OCI-LY7 (cell line): ENCODE data around the gene SMIM8. TPM values are rescaled to one million over a fixed set of nuclear protein-coding genes. Genes with fewer than 3 reads are reported as not detected.

ENCODE experiments used
- BruUV-seq: library from RNA; stranded (reverse); fragments of 400-500 nt; replicated peaks from 2 replicates; lab custom pipeline; 2021; lab: Mats Ljungman, UMichigan
- CTCF ChIA-PET: fragments of 300-600 bp; sonication (Branson Sonifier 250); formaldehyde crosslinking; loops from one replicate; lab custom pipeline; 2022; ENCODE audit warnings: antibody characterized with exemption; ENCODE audit not compliant: unreplicated experiment; lab: Charles Lee
- POLR2A ChIA-PET: fragments of 300-600 bp; sonication (Branson Sonifier 250); formaldehyde crosslinking; loops from one replicate; lab custom pipeline; 2022; ENCODE audit warnings: antibody characterized with exemption; lab: Charles Lee
- DNase-seq: peaks from one replicate; pipeline ENCODE4 v3.0.0-alpha.2; 2015; ENCODE audit warnings: low spot score
- H2AFZ ChIP-seq: fragments of 200-600 bp; sonication (generic), shearing (Covaris generic); 2 replicates; pipeline ENCODE4 v1.6.1; 2014; ENCODE audit warnings: mild to moderate bottlenecking, antibody characterized with exemption, low read length, moderate library complexity
- H3K27ac ChIP-seq: fragments of 200-600 bp; sonication (generic); 2 replicates; pipeline ENCODE4 v1.5.1; 2014; ENCODE audit warnings: mixed run types, low read depth, mild to moderate bottlenecking, moderate library complexity, low read length, inconsistent platforms; ENCODE audit not compliant: poor library complexity, severe bottlenecking
- H3K36me3 ChIP-seq: fragments of 200-600 bp; sonication (generic); 2 replicates; pipeline ENCODE4 v1.6.1; 2014; ENCODE audit warnings: mild to moderate bottlenecking, antibody characterized with exemption, low read length, moderate library complexity, mixed read lengths; ENCODE audit not compliant: insufficient read depth
- H3K4me1 ChIP-seq: fragments of 200-600 bp; sonication (generic); 2 replicates; pipeline ENCODE4 v1.5.1; 2014; ENCODE audit warnings: mild to moderate bottlenecking, low read length; ENCODE audit not compliant: insufficient read depth, poor library complexity, severe bottlenecking
- H3K4me2 ChIP-seq: fragments of 200-600 bp; sonication (generic); 2 replicates; pipeline ENCODE4 v1.6.1; 2014; ENCODE audit warnings: mild to moderate bottlenecking, low read length
- H3K4me3 ChIP-seq: fragments of 200-600 bp; sonication (generic); 2 replicates; pipeline ENCODE4 v1.5.1; 2014; ENCODE audit warnings: mild to moderate bottlenecking, low read depth, low read length; ENCODE audit not compliant: poor library complexity, severe bottlenecking
- H3K79me2 ChIP-seq: fragments of 200-600 bp; sonication (generic); 2 replicates; pipeline ENCODE4 v1.6.1; 2016; ENCODE audit warnings: low read depth, mild to moderate bottlenecking, low read length, moderate library complexity, mixed read lengths; ENCODE audit not compliant: insufficient read depth
- H3K9me2 ChIP-seq: fragments of 200-600 bp; sonication (generic); 2 replicates; pipeline ENCODE4 v1.6.1; 2016; ENCODE audit warnings: mild to moderate bottlenecking, low read length, mixed read lengths; ENCODE audit not compliant: insufficient read depth
- H3K9me3 ChIP-seq: fragments of 200-600 bp; sonication (generic); 2 replicates; pipeline ENCODE4 v1.6.1; 2014; ENCODE audit warnings: mild to moderate bottlenecking, mixed run types, low read length, mixed read lengths
- H4K20me1 ChIP-seq: fragments of 200-600 bp; sonication (generic); 2 replicates; pipeline ENCODE4 v1.6.1; 2014; ENCODE audit warnings: mild to moderate bottlenecking, antibody characterized with exemption, low read length, moderate library complexity, mixed read lengths; ENCODE audit not compliant: insufficient read depth
- CTCF ChIP-seq: fragments of 200-600 bp; sonication (generic); conservative IDR thresholded peaks from 2 replicates; pipeline ENCODE4 v1.5.1; 2014; ENCODE audit warnings: mild to moderate bottlenecking, antibody characterized with exemption, low read length, moderate library complexity, mixed read lengths
- EZH2phosphoT487 ChIP-seq: fragments of 200-600 bp; sonication (generic); IDR thresholded peaks from 2 replicates; pipeline ENCODE4 v1.6.1; 2018; ENCODE audit warnings: low read depth, borderline replicate concordance, mild to moderate bottlenecking, mixed run types, antibody characterized with exemption, low read length, moderate library complexity, mixed read lengths
- intact Hi-C: fragments of 100-400 bp; cut with micrococcal nuclease; formaldehyde crosslinking; loops from one replicate; pipeline ENCODE4 v1.10.0; 2022; ENCODE audit not compliant: unreplicated experiment
- total RNA-seq, 2 experiments: library from RNA; depleted of rRNA in 1 of 2; stranded (reverse); fragments of >200 nt in 1 of 2; shearing (Covaris generic) in 1 of 2; gene quantifications; 2 replicates each; pipeline ENCODE4 v1.2.3, GENCODE V29; 2014 to 2022

The SMIM8 gene
- total RNA-seq, 2 experiments from 2014 or later: 6.6 to 12.5 TPM

- Histone ChIP-seq H3K36me3 (no peaks in the 10 kb centered on the region), H2AFZ (no peak overlapping the region), H3K9me2 (no peaks in the 10 kb centered on the region), H4K20me1 (no peaks in the 10 kb centered on the region), H3K4me2 (no peak overlapping the region), H3K79me2 (no peaks in the 10 kb centered on the region), H3K4me1 (no peaks in the 10 kb centered on the region), H3K27ac (no peak overlapping the region), H3K9me3 (no peaks in the 10 kb centered on the region), H3K4me3 (no peak overlapping the region)
- TF ChIP-seq CTCF (no peak), EZH2phosphoT487 (no peak)
- CTCF ChIA-PET: interaction anchor here (0.5 kb wide), 1 partner anchor 179 kb away, joined by 3 read pairs; no protein-coding TSS in a partner anchor
- BruUV-seq: no TSS peak
- intact Hi-C loops: no loop called here
- POLR2A ChIA-PET: no interaction called here
- DNase-seq: no peak
Observed at GRCh38 chr6:87350516-87350915, 28.1 kb downstream of the SMIM8 start.

- Histone ChIP-seq H3K36me3 (no peaks in the 10 kb centered on the region), H3K4me2 (no peak overlapping the region), H4K20me1 (no peaks in the 10 kb centered on the region), H3K4me1 (no peaks in the 10 kb centered on the region), H3K4me3 (no peak overlapping the region), H3K79me2 (no peaks in the 10 kb centered on the region), H3K27ac (no peak overlapping the region), H3K9me2 (no peaks in the 10 kb centered on the region), H2AFZ (no peak overlapping the region), H3K9me3 (no peaks in the 10 kb centered on the region)
- ChIA-PET CTCF (no interaction called here), POLR2A (interaction anchor here (0.5 kb wide), 1 partner anchor 9 kb away, joined by 3 read pairs; no protein-coding TSS in a partner anchor)
- DNase-seq: no peak
- BruUV-seq: no TSS peak
- intact Hi-C loops: no loop called here
- TF ChIP-seq CTCF: no peak
- no peak for TF ChIP-seq EZH2phosphoT487
Observed at GRCh38 chr6:87351583-87351982, 29.2 kb downstream of the SMIM8 start.

- DNase-seq: no peak
- Histone ChIP-seq H4K20me1 (no peaks in the 10 kb centered on the region), H3K4me2 (no peak overlapping the region), H3K36me3 (no peaks in the 10 kb centered on the region), H3K9me2 (no peaks in the 10 kb centered on the region), H2AFZ (no peak overlapping the region), H3K9me3 (no peaks in the 10 kb centered on the region), H3K4me1 (no peaks in the 10 kb centered on the region), H3K27ac (no peak overlapping the region), H3K4me3 (no peak overlapping the region), H3K79me2 (no peaks in the 10 kb centered on the region)
- intact Hi-C loops: no loop called here
- CTCF ChIA-PET: no interaction called here
- BruUV-seq: no TSS peak
- POLR2A ChIA-PET: no interaction called here
- TF ChIP-seq EZH2phosphoT487 (no peak), CTCF (no peak)
Observed at GRCh38 chr6:87356181-87356580, 33.8 kb downstream of the SMIM8 start.
